AG04449 (cell line): ENCODE results near the gene HS3ST4.

Experiments used
- CTCF ChIA-PET: fragments of 350-600 bp; formaldehyde crosslinking; extraction: SDS; loops from one replicate; lab custom pipeline; 2021; ENCODE audit warnings: antibody characterized with exemption; lab: Yijun Ruan, JAX
- POLR2A ChIA-PET: fragments of 400-600, 350-600 bp; formaldehyde crosslinking; extraction: SDS; loops from one replicate; lab custom pipeline; 2020; ENCODE audit warnings: antibody characterized with exemption, inconsistent platforms; lab: Yijun Ruan, JAX
- DNase-seq: peaks from one replicate; pipeline ENCODE4 v3.0.0-alpha.2; 2010; ENCODE audit warnings: low read depth, low spot score
- H3K4me3 ChIP-seq: 2 replicates; pipeline ENCODE4 v1.5.1; 2011; ENCODE audit warnings: low read depth, mild to moderate bottlenecking, control low read depth, low read length
- TF ChIP-seq, protein P1 (sequence below): IDR thresholded peaks from one replicate; pipeline ENCODE4 v1.5.1; 2011; ENCODE audit warnings: mild to moderate bottlenecking, moderate library complexity, low read length, control low read depth, inconsistent platforms; ENCODE audit not compliant: insufficient read depth; ENCODE audit errors: missing control alignments

Gene HS3ST4

GRCh38 chr16:25951999-25952398, 260.2 kb downstream of the HS3ST4 start:
- CTCF ChIA-PET, result no interaction called here
- TF ChIP-seq, protein P1, sequence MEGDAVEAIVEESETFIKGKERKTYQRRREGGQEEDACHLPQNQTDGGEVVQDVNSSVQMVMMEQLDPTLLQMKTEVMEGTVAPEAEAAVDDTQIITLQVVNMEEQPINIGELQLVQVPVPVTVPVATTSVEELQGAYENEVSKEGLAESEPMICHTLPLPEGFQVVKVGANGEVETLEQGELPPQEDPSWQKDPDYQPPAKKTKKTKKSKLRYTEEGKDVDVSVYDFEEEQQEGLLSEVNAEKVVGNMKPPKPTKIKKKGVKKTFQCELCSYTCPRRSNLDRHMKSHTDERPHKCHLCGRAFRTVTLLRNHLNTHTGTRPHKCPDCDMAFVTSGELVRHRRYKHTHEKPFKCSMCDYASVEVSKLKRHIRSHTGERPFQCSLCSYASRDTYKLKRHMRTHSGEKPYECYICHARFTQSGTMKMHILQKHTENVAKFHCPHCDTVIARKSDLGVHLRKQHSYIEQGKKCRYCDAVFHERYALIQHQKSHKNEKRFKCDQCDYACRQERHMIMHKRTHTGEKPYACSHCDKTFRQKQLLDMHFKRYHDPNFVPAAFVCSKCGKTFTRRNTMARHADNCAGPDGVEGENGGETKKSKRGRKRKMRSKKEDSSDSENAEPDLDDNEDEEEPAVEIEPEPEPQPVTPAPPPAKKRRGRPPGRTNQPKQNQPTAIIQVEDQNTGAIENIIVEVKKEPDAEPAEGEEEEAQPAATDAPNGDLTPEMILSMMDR, result no peak
- POLR2A ChIA-PET, result no interaction called here
- H3K4me3 ChIP-seq, result no peak overlapping the region
- DNase-seq, result no peak

- CTCF ChIA-PET, result no interaction called here
- TF ChIP-seq, protein P1, result no peak
- no peak overlapping the region for H3K4me3 ChIP-seq
- no peak for DNase-seq
- POLR2A ChIA-PET, result no interaction called here
Observed at GRCh38 chr16:25952983-25953382, 261.2 kb downstream of the HS3ST4 start.

GRCh38 chr16:25957707-25958106, 265.9 kb downstream of the HS3ST4 start:
- DNase-seq, result no peak
- CTCF ChIA-PET, result no interaction called here

DNA sequence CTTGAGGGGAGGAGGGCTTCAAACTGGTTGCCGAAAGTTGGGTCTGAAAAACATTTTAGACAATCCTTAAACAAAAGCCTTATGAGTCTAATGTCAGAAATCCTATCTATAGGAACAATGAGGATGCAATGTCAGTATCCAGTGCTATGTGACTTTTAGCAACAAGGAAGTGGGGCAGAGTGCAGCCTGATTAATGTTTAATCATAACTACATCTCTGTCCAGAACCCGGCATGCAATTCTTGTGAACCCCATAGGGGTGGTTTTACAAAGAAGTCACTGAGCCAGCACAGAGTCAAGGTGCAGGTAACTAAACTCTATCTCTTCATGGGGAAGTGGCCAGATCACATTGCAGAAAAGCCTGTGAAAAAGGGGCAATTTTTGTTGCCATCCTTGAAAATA, 267.5 kb downstream of the HS3ST4 start:
- H3K4me3 ChIP-seq, result no peak overlapping the region
- TF ChIP-seq, protein P1, result no peak
- CTCF ChIA-PET, result no interaction called here
- DNase-seq, result no peak
- POLR2A ChIA-PET, result no interaction called here

More at GRCh38 chr16:25957707-25958106, 265.9 kb downstream of the HS3ST4 start:
- TF ChIP-seq, protein P1, result no peak
- H3K4me3 ChIP-seq, result no peak overlapping the region
- POLR2A ChIA-PET, result no interaction called here

- TF ChIP-seq, protein P1, result no peak
- ChIA-PET CTCF (no interaction called here), POLR2A (no interaction called here)
- no peak for DNase-seq
- H3K4me3 ChIP-seq, result no peak overlapping the region
Observed at GRCh38 chr16:25966172-25967097, 274.7 kb downstream of the HS3ST4 start.

GRCh38 chr16:25977121-25977520, 285.4 kb downstream of the HS3ST4 start:
- H3K4me3 ChIP-seq, result no peak overlapping the region
- no peak for DNase-seq
- TF ChIP-seq, protein P1, result no peak
- CTCF ChIA-PET, result no interaction called here
- POLR2A ChIA-PET, result no interaction called here
